Natural killer cell (primary cell): ENCODE results near the gene KNG1. TPM values are rescaled to one million over a fixed set of nuclear protein-coding genes. Genes with fewer than 3 reads are reported as not detected.

Experiments
- ATAC-seq, 3 donors: fragments of 150-1000 bp in 2 of 3; fragments of 200-7000 bp in 1 of 3; cut with Tn5 transposase; 1 replicate in 1 of 3; 2 replicates in 2 of 3; pipeline ENCODE4 v1.10.0; 2021; ENCODE audit warnings: mild to moderate bottlenecking in 2 of 3, moderate library complexity in 2 of 3
- DNase-seq, 2 donors: peaks; one replicate each; pipeline versions ENCODE4 v3.0.0 to v3.0.0-alpha.2; 2013 to 2021; ENCODE audit warnings: mixed read lengths in 1 of 2
- H3K27ac ChIP-seq: one replicate; pipeline ENCODE4 v1.5.1; 2013; ENCODE audit warnings: mild to moderate bottlenecking, low read length
- H3K27me3 ChIP-seq: one replicate; pipeline ENCODE4 v1.6.1; 2013; ENCODE audit warnings: low read length; ENCODE audit not compliant: control insufficient read depth, insufficient read depth
- H3K36me3 ChIP-seq: one replicate; pipeline ENCODE4 v1.6.1; 2013; ENCODE audit warnings: low read length; ENCODE audit not compliant: control insufficient read depth, insufficient read depth
- H3K4me1 ChIP-seq: one replicate; pipeline ENCODE4 v1.6.1; 2013; ENCODE audit warnings: low read length; ENCODE audit not compliant: control insufficient read depth, insufficient read depth
- H3K4me3 ChIP-seq: one replicate; pipeline ENCODE4 v1.5.1; 2013; ENCODE audit warnings: low read length
- H3K9me3 ChIP-seq: one replicate; pipeline ENCODE4 v1.6.1; 2013; ENCODE audit warnings: low read length; ENCODE audit not compliant: control insufficient read depth, insufficient read depth
- H3K27ac Mint-ChIP-seq, 2 donors: one replicate each; pipeline ENCODE4 v1.8.0; 2022; ENCODE audit warnings: mild to moderate bottlenecking in 2 of 2, mixed read lengths in 2 of 2, moderate library complexity in 1 of 2
- H3K27me3 Mint-ChIP-seq, 2 donors: one replicate each; pipeline ENCODE4 v1.8.0; 2022; ENCODE audit warnings: low read depth in 2 of 2, mixed read lengths in 2 of 2
- H3K36me3 Mint-ChIP-seq: one replicate; pipeline ENCODE4 v1.8.0; 2022; ENCODE audit warnings: mixed read lengths
- H3K4me1 Mint-ChIP-seq, 2 donors: one replicate each; pipeline ENCODE4 v1.8.0; 2022; ENCODE audit warnings: mixed read lengths in 2 of 2
- H3K4me3 Mint-ChIP-seq: one replicate; pipeline ENCODE4 v1.8.0; 2022; ENCODE audit warnings: mild to moderate bottlenecking, moderate library complexity, mixed read lengths
- H3K9me3 Mint-ChIP-seq, 2 donors: one replicate each; pipeline ENCODE4 v1.8.0; 2022; ENCODE audit warnings: mixed read lengths in 2 of 2
- WGBS: methylation state at CpG from one replicate; pipeline ENCODE4 v1.1.7; 2013; ENCODE audit warnings: missing lambda C conversion rate; ENCODE audit not compliant: insufficient coverage; 5-methylcytosine and 5-hydroxymethylcytosine counted together
- intact Hi-C: fragments of 100-400 bp; cut with micrococcal nuclease; formaldehyde crosslinking; loops from one replicate; pipeline ENCODE4 v1.14.2; 2022
- total RNA-seq, 4 donors: library from RNA; stranded (reverse); fragments of 120-200 nt in 1 of 4; gene quantifications; one replicate each; pipeline versions ENCODE4 v1.2.3 to v1.2.4, GENCODE V29; 2013 to 2022
- TF ChIP-seq, protein P1 (sequence below): fragments of 200-600 bp; IDR thresholded peaks from one replicate; pipeline ENCODE4 v1.8.0; 2022; ENCODE audit warnings: antibody characterized with exemption

Gene KNG1
- total RNA-seq, 3 donors from 2014 or later (not counting 1 experiment from before 2014, with no cell fraction given), result not detected

DNA sequence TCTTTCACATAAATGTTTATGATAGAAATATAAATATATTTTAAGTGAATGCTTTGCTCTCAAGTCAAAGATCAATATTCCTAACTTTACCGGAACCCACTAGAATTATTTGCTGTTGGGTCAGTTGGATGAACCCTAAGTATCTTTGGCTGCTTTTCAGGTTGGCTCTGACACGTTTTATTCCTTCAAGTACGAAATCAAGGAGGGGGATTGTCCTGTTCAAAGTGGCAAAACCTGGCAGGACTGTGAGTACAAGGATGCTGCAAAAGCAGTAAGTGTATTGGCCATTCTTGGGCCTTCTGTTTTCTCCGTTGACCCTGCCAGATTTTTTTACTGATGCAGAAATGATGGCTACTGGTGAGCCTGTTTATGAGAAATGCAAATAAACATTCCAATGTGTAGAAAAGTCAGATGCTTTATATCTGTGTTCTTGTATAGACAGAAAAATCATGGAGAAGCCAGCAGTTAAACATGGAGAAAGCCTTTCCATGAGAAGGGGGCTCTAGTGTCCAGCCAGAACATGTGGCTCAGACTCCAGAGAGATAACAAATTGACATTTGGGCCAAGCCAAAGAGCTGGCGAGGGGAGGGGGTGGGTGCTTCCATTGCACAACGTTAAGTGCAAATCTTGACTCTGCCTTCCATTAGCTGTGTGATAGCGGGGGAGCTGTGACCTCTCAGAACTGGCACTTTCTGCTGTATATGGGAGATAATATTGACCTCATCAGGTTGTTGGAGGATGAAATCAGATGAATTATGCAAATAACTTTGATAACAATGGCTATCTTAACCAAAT, 3.0 kb downstream of the KNG1 start:
- Histone ChIP-seq H3K4me1 (no peaks in the 10 kb centered on the region), H3K9me3 (no peaks in the 10 kb centered on the region), H3K27ac (no peak overlapping the region), H3K27me3 (peaks cover 2% of the 10 kb centered on the region), H3K36me3 (no peaks in the 10 kb centered on the region), H3K4me3 (no peak overlapping the region)
- Mint-ChIP-seq H3K4me3 (no peak overlapping the region), H3K27me3 (peaks cover 7 to 19% of the 10 kb centered on the region in 2 donors), H3K4me1 (no peaks in the 10 kb centered on the region), H3K36me3 (no peaks in the 10 kb centered on the region), H3K27ac (no peak overlapping the region), H3K9me3 (no peaks in the 10 kb centered on the region)
- TF ChIP-seq, protein P1, sequence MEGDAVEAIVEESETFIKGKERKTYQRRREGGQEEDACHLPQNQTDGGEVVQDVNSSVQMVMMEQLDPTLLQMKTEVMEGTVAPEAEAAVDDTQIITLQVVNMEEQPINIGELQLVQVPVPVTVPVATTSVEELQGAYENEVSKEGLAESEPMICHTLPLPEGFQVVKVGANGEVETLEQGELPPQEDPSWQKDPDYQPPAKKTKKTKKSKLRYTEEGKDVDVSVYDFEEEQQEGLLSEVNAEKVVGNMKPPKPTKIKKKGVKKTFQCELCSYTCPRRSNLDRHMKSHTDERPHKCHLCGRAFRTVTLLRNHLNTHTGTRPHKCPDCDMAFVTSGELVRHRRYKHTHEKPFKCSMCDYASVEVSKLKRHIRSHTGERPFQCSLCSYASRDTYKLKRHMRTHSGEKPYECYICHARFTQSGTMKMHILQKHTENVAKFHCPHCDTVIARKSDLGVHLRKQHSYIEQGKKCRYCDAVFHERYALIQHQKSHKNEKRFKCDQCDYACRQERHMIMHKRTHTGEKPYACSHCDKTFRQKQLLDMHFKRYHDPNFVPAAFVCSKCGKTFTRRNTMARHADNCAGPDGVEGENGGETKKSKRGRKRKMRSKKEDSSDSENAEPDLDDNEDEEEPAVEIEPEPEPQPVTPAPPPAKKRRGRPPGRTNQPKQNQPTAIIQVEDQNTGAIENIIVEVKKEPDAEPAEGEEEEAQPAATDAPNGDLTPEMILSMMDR, result no peak
- intact Hi-C loops, result no loop called here
- WGBS, result 86% methylated on average over 7 of the region's 7 CpGs
- no peak for ATAC-seq
- DNase-seq, result no peak

DNA sequence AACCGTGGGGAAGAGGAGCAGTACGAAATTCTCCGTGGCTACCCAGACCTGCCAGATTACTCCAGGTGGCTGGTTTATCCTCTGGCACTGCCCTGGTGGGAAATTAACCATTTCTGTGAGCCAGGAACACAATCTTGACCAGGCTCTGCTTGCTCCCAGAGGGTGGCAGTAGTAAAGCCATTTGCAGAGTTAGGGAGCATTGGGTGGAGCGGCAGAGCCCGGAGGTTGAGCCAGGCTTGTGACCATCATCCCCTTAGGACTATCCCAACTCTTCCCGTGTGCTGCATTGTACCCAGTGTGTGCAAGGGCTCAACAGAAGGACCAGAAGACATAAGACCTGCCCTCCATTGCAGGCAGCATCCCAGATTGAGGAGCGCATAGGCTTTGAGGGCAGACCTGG, 5.3 kb downstream of the KNG1 start:
- Histone ChIP-seq H3K9me3 (no peaks in the 10 kb centered on the region), H3K27ac (no peak overlapping the region), H3K4me3 (no peak overlapping the region), H3K27me3 (peaks cover 2% of the 10 kb centered on the region), H3K36me3 (no peaks in the 10 kb centered on the region), H3K4me1 (no peaks in the 10 kb centered on the region)
- DNase-seq (peak in 1 of 2 donors; percentile 9), ATAC-seq (no peak)
- Mint-ChIP-seq H3K36me3 (no peaks in the 10 kb centered on the region), H3K4me3 (no peak overlapping the region), H3K9me3 (no peaks in the 10 kb centered on the region), H3K4me1 (no peaks in the 10 kb centered on the region), H3K27ac (no peak overlapping the region), H3K27me3 (peaks cover 9 to 23% of the 10 kb centered on the region in 2 donors)
- 72% methylated on average over 7 of the region's 7 CpGs for WGBS
- TF ChIP-seq, protein P1, result no peak
- intact Hi-C loops, result no loop called here

DNA sequence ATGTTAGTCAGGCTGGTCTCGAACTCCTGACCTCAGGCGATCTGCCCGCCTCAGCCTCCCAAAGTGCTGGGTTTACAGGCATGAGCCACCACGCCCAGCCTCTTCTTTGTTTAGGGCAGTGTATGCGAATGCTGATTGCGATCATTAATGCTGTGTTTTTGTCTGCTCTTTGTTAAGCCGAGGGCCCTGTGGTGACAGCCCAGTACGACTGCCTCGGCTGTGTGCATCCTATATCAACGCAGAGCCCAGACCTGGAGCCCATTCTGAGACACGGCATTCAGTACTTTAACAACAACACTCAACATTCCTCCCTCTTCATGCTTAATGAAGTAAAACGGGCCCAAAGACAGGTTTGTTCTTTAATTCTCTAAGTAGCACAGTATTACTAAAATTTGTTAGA, 7.8 kb downstream of the KNG1 start:
- Mint-ChIP-seq H3K27ac (no peak overlapping the region), H3K36me3 (no peaks in the 10 kb centered on the region), H3K4me1 (no peaks in the 10 kb centered on the region), H3K27me3 (peaks cover 14 to 29% of the 10 kb centered on the region in 2 donors), H3K4me3 (no peak overlapping the region), H3K9me3 (no peaks in the 10 kb centered on the region)
- DNase-seq (no peak), ATAC-seq (no peak)
- peaks cover 2% of the 10 kb centered on the region for H3K27me3 ChIP-seq
- intact Hi-C loops, result no loop called here
- no peaks in the 10 kb centered on the region for H3K36me3 ChIP-seq
- no peaks in the 10 kb centered on the region for H3K9me3 ChIP-seq
- no peak overlapping the region for H3K27ac ChIP-seq
- no peak overlapping the region for H3K4me3 ChIP-seq
- no peaks in the 10 kb centered on the region for H3K4me1 ChIP-seq
- 88% methylated on average over 12 of the region's 12 CpGs for WGBS
- TF ChIP-seq, protein P1, result no peak
